SU-DHL-6 (cell line): ENCODE measurements around the gene AGAP1.

Experiments
- H2AFZ ChIP-seq: fragments of 200-600 bp; sonication (generic); 2 replicates; pipeline ENCODE4 v1.6.1; 2014; ENCODE audit warnings: low read depth, mild to moderate bottlenecking, moderate library complexity, mixed read lengths, antibody characterized with exemption, low read length; ENCODE audit not compliant: severe bottlenecking
- H3F3A ChIP-seq: fragments of 200-600 bp; shearing (Covaris generic); 2 replicates; pipeline ENCODE4 v1.6.0; 2016; ENCODE audit warnings: antibody characterized with exemption, mild to moderate bottlenecking; ENCODE audit not compliant: insufficient read depth
- H3K27ac ChIP-seq: fragments of 200-600 bp; sonication (generic); 2 replicates; pipeline ENCODE4 v1.5.1; 2016; ENCODE audit warnings: low read depth, mild to moderate bottlenecking, low read length, moderate library complexity, mixed read lengths
- H3K27me3 ChIP-seq: fragments of 200-600 bp; sonication (generic), shearing (Covaris generic); 2 replicates; pipeline ENCODE4 v1.6.0; 2014; ENCODE audit warnings: mild to moderate bottlenecking, low read length
- H3K36me3 ChIP-seq: fragments of 200-600 bp; sonication (generic); 2 replicates; pipeline ENCODE4 v1.6.1; 2014; ENCODE audit warnings: mild to moderate bottlenecking, low read length, mixed read lengths
- H3K4me2 ChIP-seq: fragments of 300-600, 200-600 bp; shearing (Covaris generic), sonication (generic); 2 replicates; pipeline ENCODE4 v1.6.0; 2014; ENCODE audit warnings: low read length, low read depth, mild to moderate bottlenecking; ENCODE audit not compliant: poor library complexity, severe bottlenecking
- H3K4me3 ChIP-seq: fragments of 200-600 bp; sonication (generic); 2 replicates; pipeline ENCODE4 v1.5.1; 2014; ENCODE audit warnings: antibody characterized with exemption, low read length, mild to moderate bottlenecking, mixed read lengths; ENCODE audit not compliant: insufficient read depth, poor library complexity, severe bottlenecking
- H3K79me2 ChIP-seq: fragments of 200-600 bp; sonication (generic); 2 replicates; pipeline ENCODE4 v1.6.1; 2014; ENCODE audit warnings: mild to moderate bottlenecking, low read length, moderate library complexity; ENCODE audit not compliant: insufficient read depth
- H3K9ac ChIP-seq: fragments of 200-600 bp; sonication (generic); 2 replicates; pipeline ENCODE4 v1.7.0; 2014; ENCODE audit warnings: mild to moderate bottlenecking, low read length
- H3K9me2 ChIP-seq: fragments of 200-600 bp; sonication (generic); replicated peaks from 2 replicates; pipeline ENCODE4 v1.6.1; 2014; ENCODE audit warnings: low read length; ENCODE audit not compliant: insufficient read depth
- H3K9me3 ChIP-seq: fragments of 200-600 bp; sonication (generic); 2 replicates; pipeline ENCODE4 v1.6.1; 2014; ENCODE audit warnings: low read length, mixed read lengths; ENCODE audit not compliant: insufficient read depth
- H4K20me1 ChIP-seq: fragments of 200-600 bp; sonication (generic); 2 replicates; pipeline ENCODE4 v1.6.1; 2014; ENCODE audit warnings: low read depth, mild to moderate bottlenecking, antibody characterized with exemption, low read length, moderate library complexity, mixed read lengths
- EZH2phosphoT487 ChIP-seq: fragments of 200-600 bp; sonication (generic), shearing (Covaris generic); conservative IDR thresholded peaks from 2 replicates; pipeline ENCODE4 v1.6.1; 2018; ENCODE audit warnings: mild to moderate bottlenecking, antibody characterized with exemption, low read length, moderate library complexity, mixed read lengths
- TF ChIP-seq, protein P1 (sequence below): fragments of 200-600 bp; sonication (generic); IDR thresholded peaks from one replicate; pipeline ENCODE4 v1.5.1; 2017; ENCODE audit warnings: antibody characterized with exemption, mild to moderate bottlenecking, low read length, moderate library complexity; ENCODE audit not compliant: insufficient read depth, poor library complexity, severe bottlenecking

The AGAP1 gene

GRCh38 chr2:235734688-235735231 is 240.9 kb downstream of the AGAP1 start:
- TF ChIP-seq EZH2phosphoT487: no peak
- Histone ChIP-seq H3K27me3 (no peaks in the 10 kb centered on the region), H3K79me2 (no peaks in the 10 kb centered on the region), H3K36me3 (no peaks in the 10 kb centered on the region), H3K9me3 (no peaks in the 10 kb centered on the region), H3K9me2 (no peaks in the 10 kb centered on the region), H3K4me2 (no peak overlapping the region), H3F3A (no peaks in the 10 kb centered on the region), H3K4me3 (no peak overlapping the region), H3K9ac (no peak overlapping the region), H2AFZ (no peak overlapping the region), H3K27ac (no peak overlapping the region), H4K20me1 (no peaks in the 10 kb centered on the region)

DNA sequence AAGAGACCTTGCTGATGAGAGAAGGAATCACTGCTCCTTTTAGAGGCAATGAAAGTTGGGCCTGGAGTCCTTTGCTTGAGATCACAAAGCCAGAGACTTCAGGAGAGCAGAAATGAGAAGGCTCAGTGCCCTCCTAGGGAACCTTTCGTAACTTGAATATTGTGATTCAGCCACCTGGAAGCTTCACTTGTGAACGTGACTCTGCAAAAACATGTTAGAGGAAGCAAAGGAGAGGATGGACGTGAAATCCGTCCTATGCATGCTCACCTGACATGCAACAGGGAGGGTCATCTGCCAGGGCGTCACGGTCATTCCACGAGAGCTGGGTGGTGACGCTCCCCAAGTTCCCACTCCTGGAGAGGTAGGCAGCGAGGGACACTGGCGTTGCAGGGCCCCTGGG is 243.6 kb downstream of the AGAP1 start:
- no peaks in the 10 kb centered on the region for H4K20me1 ChIP-seq

GRCh38 chr2:235737840-235738239 is 244.0 kb downstream of the AGAP1 start:
- H3K9ac ChIP-seq: no peak overlapping the region
- H3K27ac ChIP-seq: no peak overlapping the region
- no peaks in the 10 kb centered on the region for H3K36me3 ChIP-seq
- H3F3A ChIP-seq: no peaks in the 10 kb centered on the region
- no peaks in the 10 kb centered on the region for H3K9me3 ChIP-seq
- H3K4me3 ChIP-seq: no peak overlapping the region
- TF ChIP-seq, protein P1, sequence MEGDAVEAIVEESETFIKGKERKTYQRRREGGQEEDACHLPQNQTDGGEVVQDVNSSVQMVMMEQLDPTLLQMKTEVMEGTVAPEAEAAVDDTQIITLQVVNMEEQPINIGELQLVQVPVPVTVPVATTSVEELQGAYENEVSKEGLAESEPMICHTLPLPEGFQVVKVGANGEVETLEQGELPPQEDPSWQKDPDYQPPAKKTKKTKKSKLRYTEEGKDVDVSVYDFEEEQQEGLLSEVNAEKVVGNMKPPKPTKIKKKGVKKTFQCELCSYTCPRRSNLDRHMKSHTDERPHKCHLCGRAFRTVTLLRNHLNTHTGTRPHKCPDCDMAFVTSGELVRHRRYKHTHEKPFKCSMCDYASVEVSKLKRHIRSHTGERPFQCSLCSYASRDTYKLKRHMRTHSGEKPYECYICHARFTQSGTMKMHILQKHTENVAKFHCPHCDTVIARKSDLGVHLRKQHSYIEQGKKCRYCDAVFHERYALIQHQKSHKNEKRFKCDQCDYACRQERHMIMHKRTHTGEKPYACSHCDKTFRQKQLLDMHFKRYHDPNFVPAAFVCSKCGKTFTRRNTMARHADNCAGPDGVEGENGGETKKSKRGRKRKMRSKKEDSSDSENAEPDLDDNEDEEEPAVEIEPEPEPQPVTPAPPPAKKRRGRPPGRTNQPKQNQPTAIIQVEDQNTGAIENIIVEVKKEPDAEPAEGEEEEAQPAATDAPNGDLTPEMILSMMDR: no peak
- TF ChIP-seq EZH2phosphoT487: no peak
- no peak overlapping the region for H2AFZ ChIP-seq
- H3K4me2 ChIP-seq: no peak overlapping the region
- H3K27me3 ChIP-seq: no peaks in the 10 kb centered on the region
- H4K20me1 ChIP-seq: no peaks in the 10 kb centered on the region
- H3K79me2 ChIP-seq: no peaks in the 10 kb centered on the region
- no peaks in the 10 kb centered on the region for H3K9me2 ChIP-seq

More for the DNA sequence above, 243.6 kb downstream of the AGAP1 start:
- H3K9me2 ChIP-seq: no peaks in the 10 kb centered on the region
- TF ChIP-seq EZH2phosphoT487: no peak
- TF ChIP-seq, protein P1: no peak
- H3K9ac ChIP-seq: no peak overlapping the region
- H2AFZ ChIP-seq: no peak overlapping the region
- H3K79me2 ChIP-seq: no peaks in the 10 kb centered on the region
- H3K36me3 ChIP-seq: no peaks in the 10 kb centered on the region
- no peak overlapping the region for H3K27ac ChIP-seq
- H3K4me2 ChIP-seq: no peak overlapping the region
- H3F3A ChIP-seq: no peaks in the 10 kb centered on the region
- no peaks in the 10 kb centered on the region for H3K27me3 ChIP-seq
- H3K9me3 ChIP-seq: no peaks in the 10 kb centered on the region
- no peak overlapping the region for H3K4me3 ChIP-seq

DNA sequence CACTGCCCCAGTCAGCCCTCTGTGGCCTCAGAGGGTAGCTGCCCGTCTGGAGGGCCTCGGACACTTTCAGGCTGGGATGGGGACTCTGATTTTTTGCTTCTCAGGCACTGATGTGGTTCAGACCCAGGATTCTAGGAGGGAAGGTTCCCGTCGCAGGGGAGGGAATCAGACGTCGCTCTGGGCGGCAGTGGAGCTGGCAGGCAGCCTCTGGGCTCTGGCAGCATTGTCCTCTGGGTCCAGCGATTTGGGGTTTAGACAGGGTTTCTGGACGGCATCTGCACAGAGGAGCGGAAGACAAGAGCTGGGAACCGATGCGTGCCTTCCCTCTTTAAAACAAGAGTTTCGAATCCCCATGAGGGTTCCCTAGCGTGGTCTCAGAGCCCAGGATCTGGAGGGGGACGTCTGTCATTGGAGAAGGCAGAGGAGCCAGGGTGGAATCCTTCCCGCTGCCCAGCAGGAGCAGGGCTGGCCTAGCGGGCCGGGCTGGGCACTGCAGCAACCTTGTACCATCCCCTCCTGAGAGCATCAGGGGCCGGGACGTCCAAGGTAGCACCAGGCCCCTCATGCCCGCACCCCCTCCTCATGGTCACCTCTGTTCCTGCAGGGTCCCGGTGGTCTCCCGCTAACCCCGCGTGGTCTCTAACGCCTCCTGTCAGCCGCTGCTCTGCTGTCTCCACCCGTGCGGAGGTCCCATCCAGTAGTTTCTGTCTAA is 246.0 kb downstream of the AGAP1 start:
- H2AFZ ChIP-seq: no peak overlapping the region
- no peak for TF ChIP-seq EZH2phosphoT487
- TF ChIP-seq, protein P1: no peak
- no peak overlapping the region for H3K9ac ChIP-seq

More for the DNA sequence above, 246.0 kb downstream of the AGAP1 start:
- H3K4me2 ChIP-seq: no peak overlapping the region
- no peak overlapping the region for H3K27ac ChIP-seq
- H3K79me2 ChIP-seq: no peaks in the 10 kb centered on the region
- no peaks in the 10 kb centered on the region for H3K9me3 ChIP-seq
- H3K36me3 ChIP-seq: no peaks in the 10 kb centered on the region
- H3K4me3 ChIP-seq: no peak overlapping the region
- H3K27me3 ChIP-seq: no peaks in the 10 kb centered on the region
- H3F3A ChIP-seq: no peaks in the 10 kb centered on the region
- H4K20me1 ChIP-seq: no peaks in the 10 kb centered on the region
- H3K9me2 ChIP-seq: no peaks in the 10 kb centered on the region
